SK-N-SH treated with all-trans-retinoic acid at 6 μM for 48 hours (cell line): ENCODE data around the gene C22orf31.

Experiments used
- ATAC-seq: fragments of 200-7000 bp; cut with Tn5 transposase; 3 replicates; pipeline ENCODE4 v1.9.1; 2020; ENCODE audit warnings: mild to moderate bottlenecking, moderate library complexity
- ARNTL ChIP-seq: fragments of 450-650 bp; formaldehyde crosslinking; IDR thresholded peaks from 2 replicates; pipeline ENCODE4 v1.5.0; 2020; ENCODE audit warnings: low read depth, mild to moderate bottlenecking, moderate library complexity, borderline replicate concordance
- BACH2 ChIP-seq: fragments of 250-450 bp; sonication (Bioruptor Pico); IDR thresholded peaks from 2 replicates; pipeline ENCODE4 v1.9.0; 2021; ENCODE audit warnings: mild to moderate bottlenecking, borderline replicate concordance
- CSDC2 ChIP-seq: fragments of 250-450 bp; sonication (Bioruptor Pico); IDR thresholded peaks from 2 replicates; pipeline ENCODE4 v1.5.0; 2020; ENCODE audit warnings: mild to moderate bottlenecking, moderate library complexity
- ESRRG ChIP-seq: fragments of 250-450 bp; sonication (Bioruptor Pico); IDR thresholded peaks from 2 replicates; pipeline ENCODE4 v1.6.1; 2021; ENCODE audit warnings: mild to moderate bottlenecking
- ISL1 ChIP-seq: fragments of 250-450 bp; sonication (Bioruptor Pico); IDR thresholded peaks from 2 replicates; pipeline ENCODE4 v2.1.2; 2022; ENCODE audit warnings: mild to moderate bottlenecking, moderate library complexity
- PPARA ChIP-seq: fragments of 250-450 bp; sonication (Bioruptor Pico); IDR thresholded peaks from 2 replicates; pipeline ENCODE4 v1.5.0; 2020; ENCODE audit warnings: mild to moderate bottlenecking, borderline replicate concordance
- SNAI2 ChIP-seq: fragments of 250-450 bp; sonication (Bioruptor Pico); IDR thresholded peaks from 2 replicates; pipeline ENCODE4 v1.5.0; 2020; ENCODE audit warnings: mild to moderate bottlenecking, moderate library complexity
- TOX ChIP-seq: fragments of 250-450 bp; sonication (Bioruptor Pico); IDR thresholded peaks from 2 replicates; pipeline ENCODE4 v1.8.0; 2021; ENCODE audit warnings: mild to moderate bottlenecking, moderate library complexity, borderline replicate concordance
- ZFP30 ChIP-seq: fragments of 450-650 bp; formaldehyde crosslinking; IDR thresholded peaks from 2 replicates; pipeline ENCODE4 v1.5.0; 2022; ENCODE audit warnings: mild to moderate bottlenecking, moderate library complexity
- ZNF565 ChIP-seq: fragments of 450-650 bp; formaldehyde crosslinking; conservative IDR thresholded peaks from 2 replicates; pipeline ENCODE4 v1.5.0; 2020; ENCODE audit warnings: low read depth, mild to moderate bottlenecking, moderate library complexity
- ZNF70 ChIP-seq: fragments of 450-650 bp; formaldehyde crosslinking; IDR thresholded peaks from 2 replicates; pipeline ENCODE4 v1.5.0; 2020; ENCODE audit warnings: mild to moderate bottlenecking, moderate library complexity
- TF ChIP-seq, protein P1 (sequence below): fragments of 250-450 bp; sonication (Bioruptor Pico); IDR thresholded peaks from 2 replicates; pipeline ENCODE4 v1.5.1; 2021; ENCODE audit warnings: mild to moderate bottlenecking, moderate library complexity
- TF ChIP-seq, protein P2 (sequence below): fragments of 250-450 bp; sonication (Bioruptor Pico); IDR thresholded peaks from 2 replicates; pipeline ENCODE4 v1.5.1; 2020; ENCODE audit warnings: low read depth, mild to moderate bottlenecking, moderate library complexity
- TF ChIP-seq, protein P3 (sequence below): fragments of 250-450 bp; sonication (Bioruptor Pico); IDR thresholded peaks from 2 replicates; pipeline ENCODE4 v1.8.0; 2021; ENCODE audit warnings: low read depth, mild to moderate bottlenecking, moderate library complexity, borderline replicate concordance
- TF ChIP-seq, protein P4 (sequence below): fragments of 250-450 bp; sonication (Bioruptor Pico); IDR thresholded peaks from 2 replicates; pipeline ENCODE4 v1.5.0; 2020; ENCODE audit warnings: mild to moderate bottlenecking, moderate library complexity
- TF ChIP-seq, protein P5 (sequence below): fragments of 250-450 bp; sonication (Bioruptor Pico); IDR thresholded peaks from 2 replicates; pipeline ENCODE4 v1.8.0; 2020; ENCODE audit warnings: mild to moderate bottlenecking, moderate library complexity, borderline replicate concordance

Gene C22orf31

DNA sequence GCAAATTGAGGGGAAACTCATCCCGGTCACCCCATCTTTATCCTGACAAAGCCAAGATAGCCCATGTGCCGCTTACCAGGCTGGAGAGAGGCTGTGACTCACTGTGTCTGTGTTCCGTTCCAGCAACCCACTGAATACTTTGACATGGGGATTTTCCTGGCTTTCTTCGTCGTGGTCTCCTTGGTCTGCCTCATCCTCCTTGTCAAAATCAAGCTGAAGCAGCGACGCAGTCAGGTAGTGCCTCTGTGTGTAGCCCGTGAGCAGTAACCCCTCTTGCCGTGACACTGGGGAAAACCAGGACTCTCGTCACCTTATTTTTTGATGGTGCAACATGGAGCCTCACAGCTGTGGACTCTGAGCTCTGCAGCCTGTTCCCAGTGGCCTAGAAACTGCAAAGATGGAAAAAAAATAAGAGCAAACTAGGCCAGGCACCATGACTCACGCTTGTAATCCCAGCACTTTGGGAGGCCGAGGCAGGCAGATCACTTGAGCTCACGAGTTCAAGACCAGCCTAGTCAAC is 16.9 kb downstream of the C22orf31 start (continued):
- TF ChIP-seq ZFP30 (no peak), SNAI2 (CRISPR knock-in tag) (no peak), PPARA (no peak)
- TF ChIP-seq, protein P1, sequence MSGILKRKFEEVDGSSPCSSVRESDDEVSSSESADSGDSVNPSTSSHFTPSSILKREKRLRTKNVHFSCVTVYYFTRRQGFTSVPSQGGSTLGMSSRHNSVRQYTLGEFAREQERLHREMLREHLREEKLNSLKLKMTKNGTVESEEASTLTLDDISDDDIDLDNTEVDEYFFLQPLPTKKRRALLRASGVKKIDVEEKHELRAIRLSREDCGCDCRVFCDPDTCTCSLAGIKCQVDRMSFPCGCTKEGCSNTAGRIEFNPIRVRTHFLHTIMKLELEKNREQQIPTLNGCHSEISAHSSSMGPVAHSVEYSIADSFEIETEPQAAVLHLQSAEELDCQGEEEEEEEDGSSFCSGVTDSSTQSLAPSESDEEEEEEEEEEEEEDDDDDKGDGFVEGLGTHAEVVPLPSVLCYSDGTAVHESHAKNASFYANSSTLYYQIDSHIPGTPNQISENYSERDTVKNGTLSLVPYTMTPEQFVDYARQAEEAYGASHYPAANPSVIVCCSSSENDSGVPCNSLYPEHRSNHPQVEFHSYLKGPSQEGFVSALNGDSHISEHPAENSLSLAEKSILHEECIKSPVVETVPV (CRISPR knock-in tag): no peak
- TF ChIP-seq, protein P2, sequence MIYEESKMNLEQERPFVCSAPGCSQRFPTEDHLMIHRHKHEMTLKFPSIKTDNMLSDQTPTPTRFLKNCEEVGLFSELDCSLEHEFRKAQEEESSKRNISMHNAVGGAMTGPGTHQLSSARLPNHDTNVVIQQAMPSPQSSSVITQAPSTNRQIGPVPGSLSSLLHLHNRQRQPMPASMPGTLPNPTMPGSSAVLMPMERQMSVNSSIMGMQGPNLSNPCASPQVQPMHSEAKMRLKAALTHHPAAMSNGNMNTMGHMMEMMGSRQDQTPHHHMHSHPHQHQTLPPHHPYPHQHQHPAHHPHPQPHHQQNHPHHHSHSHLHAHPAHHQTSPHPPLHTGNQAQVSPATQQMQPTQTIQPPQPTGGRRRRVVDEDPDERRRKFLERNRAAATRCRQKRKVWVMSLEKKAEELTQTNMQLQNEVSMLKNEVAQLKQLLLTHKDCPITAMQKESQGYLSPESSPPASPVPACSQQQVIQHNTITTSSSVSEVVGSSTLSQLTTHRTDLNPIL (CRISPR knock-in tag): no peak

DNA sequence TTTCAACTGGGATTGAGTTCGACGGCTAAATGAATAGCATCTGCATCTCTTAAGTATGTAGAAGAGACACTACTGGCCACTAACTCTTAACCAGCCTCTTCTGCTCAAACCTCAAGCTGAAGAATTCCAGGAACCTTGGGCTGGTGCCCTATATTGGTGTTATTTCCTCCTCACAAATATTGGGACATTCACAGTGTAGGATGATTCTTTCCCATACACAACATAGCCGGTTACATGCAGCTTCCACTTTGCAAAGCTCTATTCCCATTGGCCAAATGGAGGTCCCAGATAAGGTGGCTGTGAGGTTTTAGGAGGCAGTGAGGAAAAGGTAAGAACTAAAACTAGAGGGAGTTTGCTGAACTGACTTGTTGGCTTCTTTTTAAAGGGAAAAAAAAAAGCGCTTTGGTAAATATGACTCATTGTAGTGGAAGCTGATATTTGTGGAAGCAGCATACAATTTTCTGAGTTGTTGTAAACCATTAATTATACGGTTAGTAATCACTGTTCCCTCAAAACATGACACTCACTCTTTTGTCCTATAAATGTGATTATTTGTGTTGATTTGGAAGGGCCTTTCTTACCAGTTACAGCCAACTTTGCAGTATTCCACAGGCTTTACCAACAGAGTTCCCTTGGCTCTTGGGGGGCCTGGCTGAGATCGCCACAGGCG is 17.6 kb downstream of the C22orf31 start:
- TF ChIP-seq PPARA: no peak
- TF ChIP-seq ARNTL (CRISPR knock-in tag): no peak
- TF ChIP-seq ZNF565 (CRISPR knock-in tag): no peak
- TF ChIP-seq ESRRG (CRISPR knock-in tag): no peak
- ATAC-seq: peak; percentile 61

DNA sequence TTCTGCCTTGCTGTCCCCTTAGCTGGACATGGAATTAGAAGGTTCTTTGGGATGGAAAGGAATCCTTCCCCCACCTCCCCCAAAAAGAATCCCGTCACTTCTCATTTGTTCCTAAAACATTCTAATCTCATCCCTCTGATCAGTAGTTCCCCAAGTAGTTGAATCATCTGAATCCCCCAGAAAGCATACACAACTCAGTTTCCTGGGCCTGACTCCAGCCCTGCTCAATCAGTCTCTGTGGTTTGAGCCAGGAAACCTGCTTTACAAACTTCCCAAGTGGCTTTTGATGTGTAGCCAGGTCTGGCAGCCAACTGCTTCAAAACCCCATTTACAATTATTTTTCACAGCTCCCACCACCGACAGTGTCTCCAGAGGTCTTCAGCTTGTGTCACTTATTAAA is 20.2 kb downstream of the C22orf31 start:
- no peak for TF ChIP-seq ARNTL (CRISPR knock-in tag)
- no peak for TF ChIP-seq TOX (CRISPR knock-in tag)
- no peak for TF ChIP-seq BACH2 (CRISPR knock-in tag)
- TF ChIP-seq, protein P1 (CRISPR knock-in tag): no peak
- TF ChIP-seq, protein P3, sequence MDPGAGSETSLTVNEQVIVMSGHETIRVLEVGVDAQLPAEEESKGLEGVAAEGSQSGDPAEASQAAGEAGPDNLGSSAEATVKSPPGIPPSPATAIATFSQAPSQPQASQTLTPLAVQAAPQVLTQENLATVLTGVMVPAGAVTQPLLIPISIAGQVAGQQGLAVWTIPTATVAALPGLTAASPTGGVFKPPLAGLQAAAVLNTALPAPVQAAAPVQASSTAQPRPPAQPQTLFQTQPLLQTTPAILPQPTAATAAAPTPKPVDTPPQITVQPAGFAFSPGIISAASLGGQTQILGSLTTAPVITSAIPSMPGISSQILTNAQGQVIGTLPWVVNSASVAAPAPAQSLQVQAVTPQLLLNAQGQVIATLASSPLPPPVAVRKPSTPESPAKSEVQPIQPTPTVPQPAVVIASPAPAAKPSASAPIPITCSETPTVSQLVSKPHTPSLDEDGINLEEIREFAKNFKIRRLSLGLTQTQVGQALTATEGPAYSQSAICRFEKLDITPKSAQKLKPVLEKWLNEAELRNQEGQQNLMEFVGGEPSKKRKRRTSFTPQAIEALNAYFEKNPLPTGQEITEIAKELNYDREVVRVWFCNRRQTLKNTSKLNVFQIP (CRISPR knock-in tag): no peak
- TF ChIP-seq PPARA: no peak
- TF ChIP-seq, protein P4, sequence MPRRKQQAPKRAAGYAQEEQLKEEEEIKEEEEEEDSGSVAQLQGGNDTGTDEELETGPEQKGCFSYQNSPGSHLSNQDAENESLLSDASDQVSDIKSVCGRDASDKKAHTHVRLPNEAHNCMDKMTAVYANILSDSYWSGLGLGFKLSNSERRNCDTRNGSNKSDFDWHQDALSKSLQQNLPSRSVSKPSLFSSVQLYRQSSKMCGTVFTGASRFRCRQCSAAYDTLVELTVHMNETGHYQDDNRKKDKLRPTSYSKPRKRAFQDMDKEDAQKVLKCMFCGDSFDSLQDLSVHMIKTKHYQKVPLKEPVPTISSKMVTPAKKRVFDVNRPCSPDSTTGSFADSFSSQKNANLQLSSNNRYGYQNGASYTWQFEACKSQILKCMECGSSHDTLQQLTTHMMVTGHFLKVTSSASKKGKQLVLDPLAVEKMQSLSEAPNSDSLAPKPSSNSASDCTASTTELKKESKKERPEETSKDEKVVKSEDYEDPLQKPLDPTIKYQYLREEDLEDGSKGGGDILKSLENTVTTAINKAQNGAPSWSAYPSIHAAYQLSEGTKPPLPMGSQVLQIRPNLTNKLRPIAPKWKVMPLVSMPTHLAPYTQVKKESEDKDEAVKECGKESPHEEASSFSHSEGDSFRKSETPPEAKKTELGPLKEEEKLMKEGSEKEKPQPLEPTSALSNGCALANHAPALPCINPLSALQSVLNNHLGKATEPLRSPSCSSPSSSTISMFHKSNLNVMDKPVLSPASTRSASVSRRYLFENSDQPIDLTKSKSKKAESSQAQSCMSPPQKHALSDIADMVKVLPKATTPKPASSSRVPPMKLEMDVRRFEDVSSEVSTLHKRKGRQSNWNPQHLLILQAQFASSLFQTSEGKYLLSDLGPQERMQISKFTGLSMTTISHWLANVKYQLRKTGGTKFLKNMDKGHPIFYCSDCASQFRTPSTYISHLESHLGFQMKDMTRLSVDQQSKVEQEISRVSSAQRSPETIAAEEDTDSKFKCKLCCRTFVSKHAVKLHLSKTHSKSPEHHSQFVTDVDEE (CRISPR knock-in tag): no peak
- TF ChIP-seq ZNF565 (CRISPR knock-in tag): no peak
- TF ChIP-seq, protein P5, sequence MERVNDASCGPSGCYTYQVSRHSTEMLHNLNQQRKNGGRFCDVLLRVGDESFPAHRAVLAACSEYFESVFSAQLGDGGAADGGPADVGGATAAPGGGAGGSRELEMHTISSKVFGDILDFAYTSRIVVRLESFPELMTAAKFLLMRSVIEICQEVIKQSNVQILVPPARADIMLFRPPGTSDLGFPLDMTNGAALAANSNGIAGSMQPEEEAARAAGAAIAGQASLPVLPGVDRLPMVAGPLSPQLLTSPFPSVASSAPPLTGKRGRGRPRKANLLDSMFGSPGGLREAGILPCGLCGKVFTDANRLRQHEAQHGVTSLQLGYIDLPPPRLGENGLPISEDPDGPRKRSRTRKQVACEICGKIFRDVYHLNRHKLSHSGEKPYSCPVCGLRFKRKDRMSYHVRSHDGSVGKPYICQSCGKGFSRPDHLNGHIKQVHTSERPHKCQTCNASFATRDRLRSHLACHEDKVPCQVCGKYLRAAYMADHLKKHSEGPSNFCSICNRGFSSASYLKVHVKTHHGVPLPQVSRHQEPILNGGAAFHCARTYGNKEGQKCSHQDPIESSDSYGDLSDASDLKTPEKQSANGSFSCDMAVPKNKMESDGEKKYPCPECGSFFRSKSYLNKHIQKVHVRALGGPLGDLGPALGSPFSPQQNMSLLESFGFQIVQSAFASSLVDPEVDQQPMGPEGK (CRISPR knock-in tag): no peak
- no peak for TF ChIP-seq CSDC2
- no peak for TF ChIP-seq ISL1 (CRISPR knock-in tag)
- TF ChIP-seq ZNF70 (CRISPR knock-in tag): no peak
- ATAC-seq: no peak
